ENCODE data around the gene PLAC1. TPM values are rescaled to one million over a fixed set of nuclear protein-coding genes. Genes with fewer than 3 reads are reported as not detected.

The PLAC1 gene
- total and polyA plus RNA-seq, 4 donors: 0.10 TPM; not detected in 3

DNA sequence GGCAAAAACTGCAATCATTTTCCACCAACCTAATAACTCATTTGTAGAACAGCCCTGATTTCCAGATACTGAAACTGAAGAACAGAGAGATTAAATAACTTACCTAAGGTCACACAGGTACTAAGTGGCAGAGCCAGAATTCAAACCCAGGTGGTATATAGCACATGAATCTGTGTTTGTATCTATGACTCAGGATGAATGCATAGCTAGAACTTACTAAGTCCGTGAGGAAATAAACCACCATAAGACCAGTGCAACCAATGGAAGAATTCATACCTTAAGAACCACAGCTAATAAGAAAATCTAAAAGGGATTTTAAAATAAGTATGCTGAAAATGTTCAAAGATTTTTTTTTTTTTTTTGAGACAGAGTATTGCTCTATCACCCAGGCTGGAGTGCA lies 1.5 kb upstream of the PLAC1 start:
- WGBS, 2 donors: 88 to 96% methylated on average over 1 of the region's 1 CpG

DNA sequence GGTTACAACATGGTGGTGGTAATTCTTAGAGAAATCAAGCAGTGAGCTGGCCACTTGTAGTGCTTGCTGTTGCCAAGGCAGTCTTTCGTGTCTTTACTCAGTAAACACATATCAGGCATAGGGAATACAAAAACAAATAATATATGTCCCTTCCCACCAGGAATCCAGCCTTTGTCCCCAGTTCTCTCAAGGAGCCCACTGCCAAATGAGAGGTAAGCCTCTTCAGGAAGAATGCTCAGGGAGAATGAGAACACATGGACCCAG lies 421 bp upstream of the PLAC1 start:
- Histone ChIP-seq H3K9me3 (ENCODE audit: control insufficient read depth, low read length) (no peaks in the 10 kb centered on the region), H3K27me3 (ENCODE audit: control insufficient read depth in 1 of 2, insufficient read depth in 2 of 2, low read length in 1 of 2) (no peaks in the 10 kb centered on the region), H3K27ac (ENCODE audit: low read depth in 1 of 2, low read length in 2 of 2) (no peak overlapping the region), H3K4me1 (ENCODE audit: control insufficient read depth in 1 of 2, insufficient read depth in 2 of 2, low read length in 2 of 2) (no peaks in the 10 kb centered on the region), H3K36me3 (ENCODE audit: control insufficient read depth in 1 of 2, insufficient read depth in 2 of 2, low read length in 1 of 2) (no peaks in the 10 kb centered on the region), H3K4me3 (ENCODE audit: low read length in 2 of 2) (no peak overlapping the region)
- 43 to 92% methylated on average over 1 of the region's 1 CpG for WGBS, 2 donors
- intact Hi-C loops (cut with DNase I): no loop called here
- ATAC-seq (ENCODE audit: low FRiP score) (no peak), DNase-seq (no peak)

More for the DNA sequence above, 1.5 kb upstream of the PLAC1 start:
- Histone ChIP-seq H3K36me3 (ENCODE audit: control insufficient read depth in 1 of 2, insufficient read depth in 2 of 2, low read length in 1 of 2) (no peaks in the 10 kb centered on the region), H3K9me3 (ENCODE audit: control insufficient read depth, low read length) (no peaks in the 10 kb centered on the region), H3K4me3 (ENCODE audit: low read length in 2 of 2) (no peak overlapping the region), H3K27me3 (ENCODE audit: control insufficient read depth in 1 of 2, insufficient read depth in 2 of 2, low read length in 1 of 2) (no peaks in the 10 kb centered on the region), H3K4me1 (ENCODE audit: control insufficient read depth in 1 of 2, insufficient read depth in 2 of 2, low read length in 2 of 2) (no peaks in the 10 kb centered on the region), H3K27ac (ENCODE audit: low read depth in 1 of 2, low read length in 2 of 2) (no peak overlapping the region)
- no peak for ATAC-seq (ENCODE audit: low FRiP score)
- DNase-seq: no peak
- intact Hi-C loops (cut with DNase I): no loop called here

DNA sequence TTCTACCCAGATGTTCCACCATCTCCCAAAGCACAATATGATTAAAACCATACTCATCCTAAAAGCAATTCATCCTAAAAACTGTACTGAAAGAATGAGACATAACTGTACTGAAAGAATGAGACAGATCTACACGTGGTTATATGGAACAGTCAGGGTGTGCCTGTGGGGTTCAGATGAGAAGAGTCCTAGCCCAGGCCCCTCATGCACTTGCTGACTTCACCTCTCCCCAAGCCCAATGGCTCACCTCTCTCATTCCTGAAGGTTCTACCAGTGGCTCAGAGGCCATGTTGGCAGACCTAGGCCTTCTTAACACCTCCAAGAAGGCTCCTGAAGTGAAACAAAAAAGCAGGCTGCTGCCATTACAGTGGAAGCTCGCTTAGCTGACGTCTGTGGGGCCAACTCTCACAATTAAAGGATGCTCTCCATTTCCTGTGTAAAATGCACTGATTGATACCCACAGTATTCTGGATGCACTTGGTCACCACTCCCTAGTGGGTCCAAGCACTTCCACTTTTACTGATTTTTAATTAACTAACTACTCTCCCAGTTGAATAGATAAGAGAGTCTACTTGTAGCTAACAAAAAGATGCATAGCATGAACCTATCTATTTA lies 3.8 kb downstream of the PLAC1 start:
- Histone ChIP-seq H3K27ac (ENCODE audit: low read depth in 1 of 2, low read length in 2 of 2) (no peak overlapping the region), H3K4me1 (ENCODE audit: control insufficient read depth in 1 of 2, insufficient read depth in 2 of 2, low read length in 2 of 2) (no peaks in the 10 kb centered on the region), H3K27me3 (ENCODE audit: control insufficient read depth in 1 of 2, insufficient read depth in 2 of 2, low read length in 1 of 2) (no peaks in the 10 kb centered on the region), H3K4me3 (ENCODE audit: low read length in 2 of 2) (no peak overlapping the region), H3K36me3 (ENCODE audit: control insufficient read depth in 1 of 2, insufficient read depth in 2 of 2, low read length in 1 of 2) (no peaks in the 10 kb centered on the region), H3K9me3 (ENCODE audit: control insufficient read depth, low read length) (no peaks in the 10 kb centered on the region)
- DNase-seq (no peak), ATAC-seq (ENCODE audit: low FRiP score) (no peak)
- intact Hi-C loops (cut with DNase I): no loop called here
- 51 to 94% methylated on average over 3 of the region's 3 CpGs for WGBS, 2 donors

DNA sequence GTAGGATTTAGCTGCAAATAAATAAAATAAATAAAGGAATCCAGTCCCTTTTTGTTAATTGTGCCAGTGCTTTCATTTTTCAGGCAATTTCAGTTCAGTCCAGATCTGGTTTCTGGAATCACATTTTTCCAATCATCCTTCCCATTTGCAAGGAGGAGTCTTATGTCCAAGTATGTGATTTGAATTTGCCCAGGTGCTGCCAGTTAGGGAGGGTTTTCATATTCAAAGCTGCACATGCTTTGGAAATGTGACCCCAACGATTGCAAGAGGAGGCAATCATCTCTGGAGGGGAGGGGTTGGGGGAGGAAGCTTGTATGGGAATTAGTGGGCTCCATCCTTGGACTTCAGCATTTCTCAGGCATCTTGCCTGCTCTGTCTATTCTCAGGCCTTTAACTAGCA lies 4.4 kb downstream of the PLAC1 start:
- ATAC-seq (ENCODE audit: low FRiP score) (no peak), DNase-seq (no peak)
- Histone ChIP-seq H3K4me3 (ENCODE audit: low read length in 2 of 2) (no peak overlapping the region), H3K9me3 (ENCODE audit: control insufficient read depth, low read length) (no peaks in the 10 kb centered on the region), H3K27me3 (ENCODE audit: control insufficient read depth in 1 of 2, insufficient read depth in 2 of 2, low read length in 1 of 2) (no peaks in the 10 kb centered on the region), H3K36me3 (ENCODE audit: control insufficient read depth in 1 of 2, insufficient read depth in 2 of 2, low read length in 1 of 2) (no peaks in the 10 kb centered on the region), H3K27ac (ENCODE audit: low read depth in 1 of 2, low read length in 2 of 2) (no peak overlapping the region), H3K4me1 (ENCODE audit: control insufficient read depth in 1 of 2, insufficient read depth in 2 of 2, low read length in 2 of 2) (no peaks in the 10 kb centered on the region)
- intact Hi-C loops (cut with DNase I): no loop called here
- WGBS, 2 donors: 36 to 38% methylated on average over 1 of the region's 1 CpG

DNA sequence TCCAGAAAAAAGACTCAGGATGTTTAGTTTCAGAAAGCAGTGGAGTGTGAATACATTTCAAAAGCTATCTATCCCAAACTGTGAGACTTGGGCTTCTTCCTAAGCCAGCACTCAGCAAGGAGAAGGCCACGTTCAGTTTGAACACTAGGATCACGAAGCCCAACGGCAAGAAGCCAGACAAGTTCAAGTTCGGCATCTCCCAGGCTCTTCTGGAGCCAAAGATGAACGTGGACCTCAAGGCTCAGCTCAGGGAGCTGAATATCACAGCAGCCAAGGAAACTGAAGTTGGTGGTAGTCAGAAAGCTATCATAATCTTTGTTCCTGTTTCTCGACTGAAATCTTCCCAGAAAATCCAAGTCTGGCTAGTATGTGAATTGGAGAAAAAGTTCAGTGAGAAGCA lies 7.6 kb downstream of the PLAC1 start:
- no peak for ATAC-seq (ENCODE audit: low FRiP score)
- Histone ChIP-seq H3K27ac (ENCODE audit: low read depth in 1 of 2, low read length in 2 of 2) (no peak overlapping the region), H3K4me3 (ENCODE audit: low read length in 2 of 2) (no peak overlapping the region), H3K4me1 (ENCODE audit: control insufficient read depth in 1 of 2, insufficient read depth in 2 of 2, low read length in 2 of 2) (no peaks in the 10 kb centered on the region), H3K36me3 (ENCODE audit: control insufficient read depth in 1 of 2, insufficient read depth in 2 of 2, low read length in 1 of 2) (no peaks in the 10 kb centered on the region), H3K9me3 (ENCODE audit: control insufficient read depth, low read length) (no peaks in the 10 kb centered on the region), H3K27me3 (ENCODE audit: control insufficient read depth in 1 of 2, insufficient read depth in 2 of 2, low read length in 1 of 2) (no peaks in the 10 kb centered on the region)
- intact Hi-C loops (cut with DNase I): no loop called here
- 43% methylated on average over 6 of the region's 6 CpGs for WGBS, 2 donors
- no peak for DNase-seq

DNA sequence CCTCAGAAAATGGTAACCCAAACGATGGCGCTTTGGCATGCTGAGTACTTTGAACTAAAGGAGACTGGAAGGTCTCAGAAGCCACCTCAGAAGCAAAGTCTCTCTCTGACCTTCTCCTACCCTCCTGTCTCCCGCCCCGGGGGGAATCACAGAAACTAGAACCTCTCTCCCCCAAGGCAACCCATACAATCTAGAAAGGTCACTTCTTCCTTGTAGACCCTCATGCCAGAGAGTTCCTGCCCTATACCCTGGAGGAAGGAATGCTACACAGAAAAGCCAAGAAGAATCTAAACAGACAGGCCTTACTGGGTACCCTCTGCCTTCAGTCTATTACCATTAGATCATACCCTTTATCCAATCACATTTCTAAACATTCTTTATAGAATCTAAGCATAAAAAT lies 8.5 kb downstream of the PLAC1 start:
- 85 to 98% methylated on average over 4 of the region's 4 CpGs for WGBS, 2 donors
- H3K4me1 ChIP-seq (ENCODE audit: control insufficient read depth in 1 of 2, insufficient read depth in 2 of 2, low read length in 2 of 2): no peaks in the 10 kb centered on the region
- no peaks in the 10 kb centered on the region for H3K9me3 ChIP-seq (ENCODE audit: control insufficient read depth, low read length)
- intact Hi-C loops (cut with DNase I): no loop called here
- ATAC-seq (ENCODE audit: low FRiP score): no peak
- H3K27ac ChIP-seq (ENCODE audit: low read depth in 1 of 2, low read length in 2 of 2): no peak overlapping the region
- no peak for DNase-seq
- no peaks in the 10 kb centered on the region for H3K36me3 ChIP-seq (ENCODE audit: control insufficient read depth in 1 of 2, insufficient read depth in 2 of 2, low read length in 1 of 2)
- no peak overlapping the region for H3K4me3 ChIP-seq (ENCODE audit: low read length in 2 of 2)
- H3K27me3 ChIP-seq (ENCODE audit: control insufficient read depth in 1 of 2, insufficient read depth in 2 of 2, low read length in 1 of 2): no peaks in the 10 kb centered on the region

DNA sequence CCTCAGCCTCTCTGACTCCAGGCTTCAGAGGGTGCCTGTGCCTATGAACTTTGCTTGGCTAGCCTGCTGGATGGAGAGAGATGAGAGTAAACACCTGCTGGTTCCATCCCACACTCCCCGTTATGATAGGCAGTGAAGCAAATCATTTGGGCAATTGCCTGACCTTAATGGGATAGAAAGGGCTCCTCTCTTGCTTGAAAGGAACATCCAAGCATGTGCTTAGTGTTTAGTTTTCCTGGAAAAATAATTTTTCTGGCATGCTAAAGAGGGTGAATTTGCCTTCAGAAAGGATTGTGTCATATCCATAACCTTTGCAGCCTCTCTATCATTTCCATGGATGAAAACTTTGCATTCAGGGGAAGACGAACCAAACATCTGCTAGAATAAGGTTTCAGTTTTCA lies 10.8 kb downstream of the PLAC1 start:
- WGBS, 2 donors: 81 to 91% methylated on average over 2 of the region's 2 CpGs
- Histone ChIP-seq H3K9me3 (ENCODE audit: control insufficient read depth, low read length) (no peaks in the 10 kb centered on the region), H3K36me3 (ENCODE audit: control insufficient read depth in 1 of 2, insufficient read depth in 2 of 2, low read length in 1 of 2) (no peaks in the 10 kb centered on the region), H3K27me3 (ENCODE audit: control insufficient read depth in 1 of 2, insufficient read depth in 2 of 2, low read length in 1 of 2) (no peaks in the 10 kb centered on the region), H3K27ac (ENCODE audit: low read depth in 1 of 2, low read length in 2 of 2) (no peak overlapping the region), H3K4me1 (ENCODE audit: control insufficient read depth in 1 of 2, insufficient read depth in 2 of 2, low read length in 2 of 2) (no peaks in the 10 kb centered on the region), H3K4me3 (ENCODE audit: low read length in 2 of 2) (no peak overlapping the region)
- intact Hi-C loops (cut with DNase I): no loop called here
- no peak for DNase-seq
- ATAC-seq (ENCODE audit: low FRiP score): no peak

DNA sequence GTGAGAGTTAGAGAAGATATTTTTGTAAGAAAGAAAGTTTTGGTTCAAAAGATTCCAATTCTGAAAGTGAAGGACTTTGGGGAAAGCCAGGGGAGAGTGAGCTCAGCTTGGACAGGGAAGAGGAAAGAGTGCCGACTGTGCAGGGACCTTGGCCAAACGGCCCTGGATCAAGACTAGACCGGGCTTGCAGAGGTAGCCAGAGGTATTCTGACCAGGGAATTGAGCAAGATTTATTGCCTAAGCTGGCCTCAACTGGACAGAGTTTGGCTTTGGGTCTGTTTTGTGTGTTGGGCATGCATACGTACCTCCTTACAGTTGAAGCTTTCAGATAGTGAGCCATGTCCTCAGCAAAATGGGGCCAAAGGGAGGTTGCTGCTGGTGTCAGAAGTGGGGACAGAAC lies 11.6 kb downstream of the PLAC1 start:
- Histone ChIP-seq H3K4me1 (ENCODE audit: control insufficient read depth in 1 of 2, insufficient read depth in 2 of 2, low read length in 2 of 2) (no peaks in the 10 kb centered on the region), H3K9me3 (ENCODE audit: control insufficient read depth, low read length) (no peaks in the 10 kb centered on the region), H3K27ac (ENCODE audit: low read depth in 1 of 2, low read length in 2 of 2) (no peak overlapping the region), H3K36me3 (ENCODE audit: control insufficient read depth in 1 of 2, insufficient read depth in 2 of 2, low read length in 1 of 2) (no peaks in the 10 kb centered on the region), H3K27me3 (ENCODE audit: control insufficient read depth in 1 of 2, insufficient read depth in 2 of 2, low read length in 1 of 2) (no peaks in the 10 kb centered on the region), H3K4me3 (ENCODE audit: low read length in 2 of 2) (no peak overlapping the region)
- no peak for ATAC-seq (ENCODE audit: low FRiP score)
- 41 to 52% methylated on average over 4 of the region's 4 CpGs for WGBS, 2 donors
- intact Hi-C loops (cut with DNase I): no loop called here
- DNase-seq: no peak

DNA sequence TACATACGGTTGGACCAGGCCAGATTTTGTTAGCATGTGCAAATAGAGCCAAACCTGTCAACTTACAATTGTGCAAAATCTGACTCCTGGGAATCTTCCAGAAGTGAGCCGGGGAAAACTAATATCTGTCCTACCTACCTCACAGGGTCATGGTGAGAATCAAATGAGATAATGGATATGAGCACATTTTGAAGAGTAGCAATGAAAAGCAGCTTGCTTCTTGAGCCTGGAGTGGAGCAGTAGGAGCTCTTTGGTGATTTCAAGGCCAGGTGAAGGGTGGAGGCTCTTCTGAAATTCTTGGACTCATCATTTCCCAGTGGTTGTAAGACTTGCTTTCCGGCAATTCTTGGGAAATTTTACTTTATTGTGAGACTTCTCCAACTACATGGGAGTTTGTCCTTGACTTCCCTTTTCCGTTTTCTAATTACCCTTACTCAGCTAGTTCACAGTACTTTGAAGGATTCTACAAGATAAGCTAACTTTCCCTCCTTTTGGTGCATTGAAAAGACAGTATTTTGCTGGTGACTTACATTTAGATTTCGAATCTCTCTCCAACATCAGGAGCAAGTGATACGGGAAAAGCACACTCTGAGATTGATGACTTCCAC lies 12.2 kb downstream of the PLAC1 start:
- Histone ChIP-seq H3K4me1 (ENCODE audit: control insufficient read depth in 1 of 2, insufficient read depth in 2 of 2, low read length in 2 of 2) (no peaks in the 10 kb centered on the region), H3K27ac (ENCODE audit: low read depth in 1 of 2, low read length in 2 of 2) (no peak overlapping the region), H3K9me3 (ENCODE audit: control insufficient read depth, low read length) (no peaks in the 10 kb centered on the region), H3K27me3 (ENCODE audit: control insufficient read depth in 1 of 2, insufficient read depth in 2 of 2, low read length in 1 of 2) (no peaks in the 10 kb centered on the region), H3K36me3 (ENCODE audit: control insufficient read depth in 1 of 2, insufficient read depth in 2 of 2, low read length in 1 of 2) (no peaks in the 10 kb centered on the region), H3K4me3 (ENCODE audit: low read length in 2 of 2) (no peak overlapping the region)
- DNase-seq (no peak), ATAC-seq (ENCODE audit: low FRiP score) (no peak)
- intact Hi-C loops (cut with DNase I): no loop called here
- 74 to 92% methylated on average over 6 of the region's 6 CpGs for WGBS, 2 donors

Data from aorta (tissue), 5 donors.